HepG2 (cell line): ENCODE measurements around the gene DNAJC30. TPM values are rescaled to one million over a fixed set of nuclear protein-coding genes. Genes with fewer than 3 reads are reported as not detected.

Experiments
- ATF7-NPFF ChIP-seq: sonication (generic); formaldehyde crosslinking; IDR thresholded peaks from 2 replicates; pipeline ENCODE4 v1.8.1; 2023; ENCODE audit warnings: mild to moderate bottlenecking, low read depth, missing genetic modification reagents, moderate library complexity
- HOXA5 ChIP-seq: sonication (generic); formaldehyde crosslinking; IDR thresholded peaks from 2 replicates; pipeline ENCODE4 v1.4.0; 2020; ENCODE audit warnings: missing genetic modification reagents
- IKZF5 ChIP-seq: IDR thresholded peaks from 2 replicates; pipeline ENCODE4 v1.6.1; 2018; ENCODE audit warnings: missing genetic modification reagents, mild to moderate bottlenecking, missing compliant biosample characterization
- ISX ChIP-seq: sonication (generic); formaldehyde crosslinking; conservative IDR thresholded peaks from 2 replicates; pipeline ENCODE4 v1.5.0; 2020; ENCODE audit warnings: missing genetic modification reagents
- NFATC3 ChIP-seq: sonication (generic); formaldehyde crosslinking; IDR thresholded peaks from 2 replicates; pipeline ENCODE4 v1.5.1; 2020; ENCODE audit warnings: mild to moderate bottlenecking, missing genetic modification reagents
- PHF21A ChIP-seq: sonication (generic); formaldehyde crosslinking; IDR thresholded peaks from 2 replicates; pipeline ENCODE4 v1.5.0; 2020; ENCODE audit warnings: mild to moderate bottlenecking, missing genetic modification reagents
- REL ChIP-seq: sonication (generic); formaldehyde crosslinking; conservative IDR thresholded peaks from 2 replicates; pipeline ENCODE4 v1.8.0; 2022; ENCODE audit warnings: mild to moderate bottlenecking, missing genetic modification reagents, moderate library complexity
- REST ChIP-seq, 2 experiments: IDR thresholded peaks; 2 replicates each; pipeline ENCODE4 v1.6.1; 2011 to 2012; ENCODE audit warnings: low read length in 2 of 2, borderline replicate concordance in 1 of 2, low read depth in 1 of 2, mild to moderate bottlenecking in 1 of 2, moderate library complexity in 1 of 2
- SNAPC2 ChIP-seq: sonication (generic); formaldehyde crosslinking; IDR thresholded peaks from 2 replicates; pipeline ENCODE4 v1.8.1; 2022; ENCODE audit warnings: mild to moderate bottlenecking, missing genetic modification reagents
- SOX6 ChIP-seq, 2 experiments: fragments of 450-650 bp in 1 of 2; sonication (generic) in 1 of 2; formaldehyde crosslinking in 1 of 2; IDR thresholded peaks; 2 replicates each; pipeline versions ENCODE4 v1.4.0 to v1.6.1; 2017 to 2020; ENCODE audit warnings: antibody characterized with exemption in 1 of 2, mild to moderate bottlenecking in 1 of 2, missing genetic modification reagents in 1 of 2
- SRSF1 ChIP-seq: fragments of 200-400 bp; formaldehyde crosslinking; optimal IDR thresholded peaks from 2 replicates; pipeline ENCODE3; 2017; ENCODE audit warnings: mild to moderate bottlenecking, low read depth, low read length, moderate library complexity
- ZNF318 ChIP-seq: sonication (generic); formaldehyde crosslinking; IDR thresholded peaks from 2 replicates; pipeline ENCODE4 v1.4.0; 2020; ENCODE audit warnings: mild to moderate bottlenecking, missing genetic modification reagents
- ZNF569 ChIP-seq: sonication (generic); formaldehyde crosslinking; IDR thresholded peaks from 2 replicates; pipeline ENCODE4 v1.5.0; 2020; ENCODE audit warnings: mild to moderate bottlenecking, missing genetic modification reagents, moderate library complexity, borderline replicate concordance
- ZNF746 ChIP-seq: sonication (generic); formaldehyde crosslinking; IDR thresholded peaks from 2 replicates; pipeline ENCODE4 v1.8.0; 2022; ENCODE audit warnings: mild to moderate bottlenecking, missing genetic modification reagents
- ZNF891 ChIP-seq: sonication (generic); formaldehyde crosslinking; IDR thresholded peaks from 2 replicates; pipeline ENCODE4 v1.5.0; 2020; ENCODE audit warnings: mild to moderate bottlenecking, missing genetic modification reagents
- polyA plus RNA-seq, 8 experiments: library from polyadenylated mRNA; depleted of rRNA in 3 of 8; stranded (reverse) in 7 of 8; unstranded in 1 of 8; fragments of >200 nt; fragmentation: Illumina TruSeq in 4 of 8; extraction: Trizol in 4 of 8; gene quantifications; 2 replicates each; pipeline versions ENCODE4 v1.2.1 to v1.2.3, GENCODE V29; 2011 to 2016; ENCODE audit warnings: low read depth in 4 of 8, missing spikeins in 1 of 8, mixed read lengths in 1 of 8; ENCODE audit not compliant: insufficient read depth in 1 of 8
- total RNA-seq, 5 experiments: library from RNA; depleted of rRNA; stranded (reverse); fragments of >200 nt; fragmentation: Illumina TruSeq; extraction: Trizol; gene quantifications; 2 replicates each; pipeline ENCODE4 v1.2.3, GENCODE V29; 2016; ENCODE audit warnings: low read depth in 1 of 5

Gene DNAJC30
- total and polyA plus RNA-seq, 2 of the 13 experiments (the other 11 are each of a cell fraction or from before 2014, with no cell fraction given) = 3.3 to 3.8 TPM

DNA sequence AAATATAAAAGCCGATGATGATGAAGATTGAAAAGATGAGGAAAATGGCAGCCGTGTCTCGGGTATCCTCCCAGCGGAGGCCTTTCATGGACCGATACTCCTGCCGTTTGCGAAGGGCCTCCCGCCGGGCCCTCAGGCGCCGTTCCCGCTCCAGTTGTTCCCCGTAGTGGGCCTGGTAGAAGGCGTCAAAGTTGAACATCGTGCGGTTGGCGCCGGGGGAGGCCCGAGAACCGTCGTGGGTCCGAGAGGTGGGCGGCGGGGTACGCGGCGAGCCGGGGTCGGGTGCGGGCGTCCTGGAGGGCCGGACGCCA lies 553 bp downstream of the DNAJC30 start (continued):
- TF ChIP-seq ZNF569 (CRISPR knock-in tag) (no peak), SNAPC2 (CRISPR knock-in tag) (0 out of 2 replicates have a peak, but pooled peaks have one; percentile 41), ZNF891 (CRISPR knock-in tag) (no peak), ATF7-NPFF (CRISPR knock-in tag) (0 out of 2 replicates have a peak, but pooled peaks have one; percentile 6), NFATC3 (CRISPR knock-in tag) (peak; percentile 40; the same call in 1 of the 2 replicates), REL (no peak), IKZF5 (CRISPR knock-in tag) (0 out of 2 replicates have a peak, but pooled peaks have one; percentile 1), ZNF318 (CRISPR knock-in tag) (no peak), REST (IDR thresholded peaks at IDR 0.05; ENCODE audit: borderline replicate concordance in 1 of 2, low read depth in 1 of 2, low read length in 2 of 2) (no peak), HOXA5 (CRISPR knock-in tag) (0 out of 2 replicates have a peak, but pooled peaks have one; percentile 43), ISX (no peak), SRSF1 (peak; percentile 5), PHF21A (CRISPR knock-in tag) (0 out of 2 replicates have a peak, but pooled peaks have one; percentile 19), ZNF746 (no peak), SOX6 (IDR thresholded peaks at IDR 0.05) (no peak), SOX6 (CRISPR knock-in tag; IDR thresholded peaks at IDR 0.05) (no peak)
